WTC11 (cell line): Measurements from ENCODE around the gene PRAC2.

Source experiments
- CREB1 ChIP-seq: sonication (generic); formaldehyde crosslinking; IDR thresholded peaks from 2 replicates; pipeline ENCODE4 v1.8.0; 2023; ENCODE audit warnings: mild to moderate bottlenecking, missing genetic modification reagents
- RORB ChIP-seq: fragments of 250-450 bp; sonication (Bioruptor Pico); IDR thresholded peaks from 2 replicates; pipeline ENCODE4 v1.9.0; 2021; ENCODE audit warnings: mild to moderate bottlenecking
- ZBTB43 ChIP-seq: sonication (generic); formaldehyde crosslinking; IDR thresholded peaks from 2 replicates; pipeline ENCODE4 v1.8.1; 2023; ENCODE audit warnings: mild to moderate bottlenecking, missing genetic modification reagents

DNA sequence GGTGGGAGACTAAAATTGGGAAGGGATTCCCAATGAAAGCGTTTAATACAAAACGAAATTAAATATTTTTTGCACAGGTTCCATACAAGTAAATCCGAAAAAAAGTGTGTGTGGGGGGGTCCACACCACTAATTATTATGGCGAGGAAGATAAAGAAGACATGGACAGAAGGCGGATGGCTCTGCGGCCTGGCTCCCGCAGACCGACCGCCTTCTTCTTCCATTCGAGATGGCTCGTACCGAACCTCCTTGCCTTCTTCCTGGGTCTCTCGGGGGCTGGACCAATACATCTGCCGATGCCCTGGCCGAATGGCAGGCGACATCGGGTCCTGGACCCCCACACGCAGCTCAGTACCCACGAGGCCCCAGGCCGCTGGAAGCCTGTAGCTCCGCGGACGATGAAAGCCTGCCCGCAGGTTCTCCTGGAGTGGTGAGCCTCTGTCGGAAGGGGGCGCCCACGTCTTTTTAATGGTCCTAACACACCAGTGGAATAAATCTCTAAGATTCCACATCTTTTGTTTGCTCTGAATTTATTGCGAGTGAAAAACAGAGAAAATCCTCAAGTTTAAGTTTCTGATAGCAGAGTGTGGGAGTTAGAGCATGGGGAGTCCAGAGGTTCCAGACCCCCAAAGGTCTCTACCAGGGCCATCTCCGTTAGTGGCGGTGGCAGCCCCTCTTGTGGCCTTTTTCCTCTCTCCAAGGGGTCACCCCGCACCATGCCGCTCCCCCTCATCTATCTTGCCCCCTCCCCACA lies 1.4 kb downstream of the PRAC2 start:
- TF ChIP-seq RORB (no peak), ZBTB43 (CRISPR knock-in tag) (no peak), CREB1 (CRISPR knock-in tag) (no peak)
